Fibroblast of the aortic adventitia (primary cell): ENCODE results near the gene NARS2. TPM values are rescaled to one million over a fixed set of nuclear protein-coding genes. Genes with fewer than 3 reads are reported as not detected.
"Not testable (repeated sequence)": the region's sequence is repeated elsewhere in the genome, so short reads cannot be mapped to it uniquely, and the experiment has no call there.

ENCODE experiments used
- DNase-seq: peaks from one replicate; pipeline ENCODE4 v3.0.0-alpha.2; 2010; ENCODE audit warnings: low read depth
- H3K4me3 ChIP-seq: 2 replicates; pipeline ENCODE4 v1.5.1; 2011; ENCODE audit warnings: low read depth, mild to moderate bottlenecking, control low read depth, low read length, moderate library complexity
- total RNA-seq: library from RNA; depleted of rRNA; stranded (reverse); fragments of >200 nt; gene quantifications from 2 replicates; pipeline ENCODE4 v1.2.3, GENCODE V29; 2012; ENCODE audit warnings: low replicate concordance
- TF ChIP-seq, protein P1 (sequence below): IDR thresholded peaks from 2 replicates; pipeline ENCODE4 v1.5.1; 2011; ENCODE audit warnings: mild to moderate bottlenecking, low read length, control low read depth, inconsistent platforms; ENCODE audit not compliant: insufficient read depth

Gene NARS2
- total RNA-seq, 1 donor: 15.1 TPM

DNA sequence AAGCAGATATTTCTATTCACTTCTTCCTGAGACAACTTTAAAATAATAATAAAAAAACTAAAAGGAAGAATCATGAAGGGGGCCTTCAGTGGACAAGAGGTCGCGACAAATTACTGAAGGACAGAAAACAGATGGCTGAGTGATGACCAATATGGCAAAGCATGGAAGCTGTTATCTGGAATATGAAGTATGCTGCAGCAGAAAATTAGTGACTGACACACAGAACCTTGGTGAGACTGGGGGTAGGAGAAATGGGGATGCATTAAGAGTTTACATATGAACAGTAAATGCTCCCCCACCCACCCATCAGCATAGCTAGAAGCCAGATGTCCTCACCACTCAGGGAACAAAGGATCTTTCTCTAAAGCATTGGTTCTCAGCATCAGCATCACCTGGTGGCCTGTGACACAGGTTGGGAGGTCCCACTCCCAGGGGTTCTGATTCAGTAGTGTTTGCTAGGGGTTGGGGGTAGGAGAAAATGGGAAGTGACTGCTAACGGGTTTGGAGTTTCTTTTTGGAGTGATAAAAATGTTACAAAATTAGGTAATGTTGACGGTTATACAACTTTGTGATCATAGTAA lies 59.7 kb downstream of the NARS2 start:
- no peak overlapping the region for H3K4me3 ChIP-seq
- TF ChIP-seq, protein P1, sequence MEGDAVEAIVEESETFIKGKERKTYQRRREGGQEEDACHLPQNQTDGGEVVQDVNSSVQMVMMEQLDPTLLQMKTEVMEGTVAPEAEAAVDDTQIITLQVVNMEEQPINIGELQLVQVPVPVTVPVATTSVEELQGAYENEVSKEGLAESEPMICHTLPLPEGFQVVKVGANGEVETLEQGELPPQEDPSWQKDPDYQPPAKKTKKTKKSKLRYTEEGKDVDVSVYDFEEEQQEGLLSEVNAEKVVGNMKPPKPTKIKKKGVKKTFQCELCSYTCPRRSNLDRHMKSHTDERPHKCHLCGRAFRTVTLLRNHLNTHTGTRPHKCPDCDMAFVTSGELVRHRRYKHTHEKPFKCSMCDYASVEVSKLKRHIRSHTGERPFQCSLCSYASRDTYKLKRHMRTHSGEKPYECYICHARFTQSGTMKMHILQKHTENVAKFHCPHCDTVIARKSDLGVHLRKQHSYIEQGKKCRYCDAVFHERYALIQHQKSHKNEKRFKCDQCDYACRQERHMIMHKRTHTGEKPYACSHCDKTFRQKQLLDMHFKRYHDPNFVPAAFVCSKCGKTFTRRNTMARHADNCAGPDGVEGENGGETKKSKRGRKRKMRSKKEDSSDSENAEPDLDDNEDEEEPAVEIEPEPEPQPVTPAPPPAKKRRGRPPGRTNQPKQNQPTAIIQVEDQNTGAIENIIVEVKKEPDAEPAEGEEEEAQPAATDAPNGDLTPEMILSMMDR: no peak
- DNase-seq: no peak

DNA sequence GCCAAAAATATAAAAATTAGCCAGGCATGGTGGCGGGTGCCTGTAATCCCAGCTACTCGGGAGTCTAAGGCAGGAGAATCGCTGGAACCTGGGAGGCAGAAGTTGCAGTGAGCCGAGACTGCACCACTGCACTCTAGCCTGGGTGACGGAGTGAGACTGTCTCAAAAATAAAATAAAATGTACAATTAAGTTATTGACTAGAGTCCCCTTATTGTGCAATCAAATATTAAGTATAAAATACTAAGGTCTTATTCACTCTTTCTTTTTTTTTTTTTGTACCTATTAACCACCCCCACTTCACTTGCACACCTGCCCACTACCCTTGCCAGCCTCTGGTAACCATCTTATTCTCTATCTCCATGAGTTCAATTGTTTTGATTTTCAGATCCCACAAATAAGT lies 61.6 kb downstream of the NARS2 start:
- not testable (repeated sequence) for H3K4me3 ChIP-seq, DNase-seq

DNA sequence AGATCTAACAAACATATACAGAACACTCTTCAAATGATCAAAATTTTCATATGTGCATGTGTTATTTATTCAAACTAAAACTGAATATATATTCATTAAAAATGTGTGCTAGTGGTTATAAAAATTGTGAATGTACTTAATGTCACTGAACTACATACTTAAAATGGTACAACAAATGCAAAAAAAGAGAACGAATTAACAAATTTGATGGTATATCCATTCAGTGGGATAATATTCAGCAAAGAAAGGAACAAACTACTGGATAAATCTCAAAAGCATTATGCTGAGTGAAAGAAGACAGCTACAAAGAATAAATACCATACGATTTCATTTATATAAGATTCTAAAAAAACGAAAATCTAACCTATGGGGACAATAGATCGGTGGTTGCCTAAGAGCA lies 64.1 kb downstream of the NARS2 start:
- H3K4me3 ChIP-seq: no peak overlapping the region
- DNase-seq: no peak
- TF ChIP-seq, protein P1: no peak

DNA sequence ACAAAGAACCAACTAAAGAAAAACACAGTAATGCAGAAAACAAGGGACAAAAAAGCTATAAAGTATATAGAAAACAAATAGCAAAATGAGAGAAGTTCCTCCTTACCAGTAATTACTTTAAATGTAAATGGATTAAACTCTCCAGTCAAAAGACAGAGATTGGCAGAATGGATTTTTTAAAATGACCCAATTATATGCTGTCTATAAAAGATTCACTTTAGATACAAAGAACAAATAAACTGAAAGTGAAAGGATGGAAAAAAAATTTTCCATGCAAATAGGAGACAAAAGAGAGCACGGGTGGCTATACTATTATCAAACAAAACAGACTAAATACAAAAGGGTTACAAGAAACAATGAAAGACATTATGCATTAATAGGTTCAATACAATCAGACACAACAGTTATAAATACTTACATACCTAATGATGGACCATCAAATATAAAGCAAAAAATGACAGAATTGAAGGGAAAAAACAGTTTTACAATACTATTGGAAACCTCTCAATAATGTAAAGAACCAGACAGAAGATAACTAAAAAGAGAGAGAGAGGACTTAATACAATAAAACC lies 64.6 kb downstream of the NARS2 start:
- TF ChIP-seq, protein P1: no peak
- H3K4me3 ChIP-seq: no peak overlapping the region
- DNase-seq: no peak

DNA sequence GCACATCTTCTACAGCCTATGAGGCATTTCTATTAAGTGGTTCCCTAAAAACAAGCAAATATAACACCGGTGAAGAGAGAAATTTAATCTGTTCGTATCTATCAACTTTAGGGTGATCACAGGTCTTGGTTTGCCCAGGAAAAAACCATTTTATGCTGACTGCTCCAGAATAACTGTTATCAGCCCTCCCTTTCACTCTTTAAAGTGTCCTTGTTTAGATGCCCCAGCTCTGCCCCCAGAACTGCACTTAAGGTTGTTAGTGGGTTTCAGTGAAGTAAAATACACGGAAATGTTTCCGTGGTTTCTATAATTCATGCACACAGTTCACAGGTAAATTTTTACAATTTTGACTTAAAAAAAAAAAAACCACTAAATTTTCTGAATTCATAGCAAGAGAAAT lies 70.0 kb downstream of the NARS2 start:
- DNase-seq: no peak
- TF ChIP-seq, protein P1: no peak
- no peak overlapping the region for H3K4me3 ChIP-seq

DNA sequence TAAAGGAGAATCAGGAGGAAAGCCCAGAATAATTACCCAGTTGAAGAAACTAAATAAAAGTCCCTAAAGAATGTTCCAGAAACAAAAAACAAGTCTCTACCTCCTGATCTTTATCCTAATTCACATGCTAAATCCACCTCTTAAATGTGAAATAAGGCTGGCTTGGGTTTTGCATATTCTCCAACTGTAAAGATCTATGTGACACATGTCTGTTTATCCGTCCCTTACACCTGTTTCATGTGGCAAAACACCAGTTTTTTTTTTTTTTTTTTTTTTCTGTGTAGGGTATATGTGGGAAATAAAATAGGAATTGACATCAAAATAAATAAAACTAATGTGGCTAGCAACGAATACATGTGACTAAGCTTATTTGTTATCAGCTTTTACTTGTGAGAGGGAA lies 70.5 kb downstream of the NARS2 start:
- TF ChIP-seq, protein P1: no peak
- no peak overlapping the region for H3K4me3 ChIP-seq
- no peak for DNase-seq

DNA sequence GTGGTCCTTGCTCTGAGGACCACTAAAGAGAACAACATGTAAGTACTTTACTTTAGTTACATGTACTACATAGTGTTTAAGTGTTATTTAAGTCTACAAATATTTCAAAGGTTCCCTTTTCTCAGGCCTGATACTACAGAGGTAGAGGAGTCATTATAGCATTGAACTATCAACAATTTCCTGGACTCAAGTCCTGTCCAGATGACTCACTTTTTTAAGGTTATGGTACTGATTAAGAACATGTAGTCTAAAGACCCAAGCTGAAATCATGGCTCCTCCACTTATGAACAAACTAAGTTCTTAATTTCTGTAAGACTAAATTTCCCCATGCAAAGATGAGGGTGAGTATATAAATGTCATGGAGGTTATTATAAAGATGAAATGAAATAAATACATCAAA lies 74.7 kb downstream of the NARS2 start:
- TF ChIP-seq, protein P1: no peak
- peak; percentile 25 for DNase-seq
- no peak overlapping the region for H3K4me3 ChIP-seq
